Measurements from ENCODE around the gene HSPA5. TPM values are rescaled to one million over a fixed set of nuclear protein-coding genes. Genes with fewer than 3 reads are reported as not detected.

HSPA5 gene
- total and polyA plus RNA-seq, 11 donors = 89.2 to 1,101 (median 242) TPM

GRCh38 chr9:125261501-125262293, 20.6 kb upstream of the HSPA5 start, which contains the start of gene GAPVD1:
TSS of gene GAPVD1 (plus strand) at chr9:125261826. CDS start at chr9:125298922, 37,096 bp downstream.
- Histone ChIP-seq H3K27ac (peak within 1 kb of the TSS; percentile 37 to 97 (median 85)), H3K4me3 (peak within 1 kb of the TSS; percentile 66 to 100 (median 91)), H3K9me3 (no peaks in the 10 kb centered on the region), H3K4me1 (peaks cover 0 to 64% (median 20%) of the 10 kb centered on the region in 12 donors), H3K36me3 (peaks cover 0 to 18% (median 3%) of the 10 kb centered on the region in 9 donors), H3K27me3 (peaks cover 0 to 4% (median 0%) of the 10 kb centered on the region in 9 donors)
- DNase-seq = peak; percentile 88 to 95 (median 91)
- peak in 10 of 12 donors; percentile 20 to 68 (median 50) for TF ChIP-seq CTCF (IDR thresholded peaks at IDR 0.05)
- TF ChIP-seq POLR2A (IDR thresholded peaks at IDR 0.05) = peak in 1 of 2 donors; percentile 74
- peak; percentile 96 to 99 (median 98) for ATAC-seq
- intact Hi-C loops (cut with DNase I) = loop anchor here in 3 of 10 donors (1.0 to 10.0 kb wide), 2 partner anchors 20 to 113 kb away; partner anchors contain the start of gene HSPA5 (in 2 of the 3)
- WGBS, 4 donors = 3 to 5% (median 4%) methylated on average over 40 to 72 of the region's 72 CpGs

- intact Hi-C loops (cut with DNase I) = loop anchor here in 1 of 10 donors (10.0 kb wide), 1 partner anchor 114 kb away; no protein-coding TSS in a partner anchor
- ATAC-seq (no peak), DNase-seq (no peak)
- H3K27ac ChIP-seq = peak overlapping the region in 1 of 12 donors; percentile 97
- TF ChIP-seq POLR2A (IDR thresholded peaks at IDR 0.05) (no peak), CTCF (IDR thresholded peaks at IDR 0.05) (no peak)
- no peak overlapping the region for H3K4me3 ChIP-seq
- no peaks in the 10 kb centered on the region for H3K9me3 ChIP-seq
- peaks cover 0 to 4% (median 0%) of the 10 kb centered on the region in 9 donors for H3K27me3 ChIP-seq
- H3K4me1 ChIP-seq = peaks cover 0 to 64% (median 20%) of the 10 kb centered on the region in 12 donors
- peaks cover 0 to 15% (median 0%) of the 10 kb centered on the region in 9 donors for H3K36me3 ChIP-seq
These were observed 19.4 kb upstream of the HSPA5 start for GRCh38 chr9:125260561-125260960.

- intact Hi-C loops (cut with DNase I) = loop anchor here in 3 of 10 donors (10.0 kb wide), 1 partner anchor 116 kb away; no protein-coding TSS in a partner anchor
- H3K4me3 ChIP-seq = no peak overlapping the region
- peaks cover 0 to 4% (median 0%) of the 10 kb centered on the region in 9 donors for H3K27me3 ChIP-seq
- peaks cover 0 to 3% (median 0%) of the 10 kb centered on the region in 9 donors for H3K36me3 ChIP-seq
- peaks cover 0 to 52% (median 16%) of the 10 kb centered on the region in 12 donors for H3K4me1 ChIP-seq
- no peaks in the 10 kb centered on the region for H3K9me3 ChIP-seq
- peak overlapping the region in 1 of 12 donors; percentile 97 for H3K27ac ChIP-seq
- TF ChIP-seq CTCF (IDR thresholded peaks at IDR 0.05) (no peak), POLR2A (IDR thresholded peaks at IDR 0.05) (no peak)
- no peak for ATAC-seq
- DNase-seq = peak in 1 of 5 donors; percentile 33
- WGBS, 4 donors = 56 to 75% (median 61%) methylated on average over 2 of the region's 2 CpGs
These were observed 17.8 kb upstream of the HSPA5 start for GRCh38 chr9:125258832-125259534.
